Activated CD8-positive, alpha-beta T cell treated with anti-CD3 and anti-CD28 coated beads for 36 hours (primary cell): ENCODE measurements around the gene TFF3. TPM values are rescaled to one million over a fixed set of nuclear protein-coding genes. Genes with fewer than 3 reads are reported as not detected.

ENCODE experiments used
- ATAC-seq: fragments of 200-7000 bp; cut with Tn5 transposase; one replicate; pipeline ENCODE4 v1.10.0; 2021; ENCODE audit warnings: mild to moderate bottlenecking, moderate library complexity
- CTCF ChIA-PET: fragments of 350-600 bp; sonication (Branson Sonifier 250); formaldehyde crosslinking; loops from one replicate; lab custom pipeline; 2021; ENCODE audit warnings: antibody characterized with exemption; lab: Charles Lee
- POLR2A ChIA-PET: fragments of 350-600 bp; sonication (Branson Sonifier 250); formaldehyde crosslinking; loops from one replicate; lab custom pipeline; 2021; ENCODE audit warnings: antibody characterized with exemption; lab: Charles Lee
- DNase-seq: peaks from one replicate; pipeline ENCODE4 v3.0.0-alpha.2; 2020
- H3K27ac Mint-ChIP-seq: one replicate; pipeline ENCODE4 v1.8.0; 2021; ENCODE audit warnings: mild to moderate bottlenecking, mixed read lengths
- H3K27me3 Mint-ChIP-seq: one replicate; pipeline ENCODE4 v1.8.0; 2021; ENCODE audit warnings: mixed read lengths
- H3K36me3 Mint-ChIP-seq: one replicate; pipeline ENCODE4 v1.8.0; 2021; ENCODE audit warnings: low read depth, mixed read lengths
- H3K4me1 Mint-ChIP-seq: one replicate; pipeline ENCODE4 v1.8.0; 2021; ENCODE audit warnings: low read depth, mixed read lengths
- H3K4me3 Mint-ChIP-seq: one replicate; pipeline ENCODE4 v1.8.0; 2021; ENCODE audit warnings: mild to moderate bottlenecking, moderate library complexity, mixed read lengths
- H3K9me3 Mint-ChIP-seq: one replicate; pipeline ENCODE4 v1.8.0; 2021; ENCODE audit warnings: mixed read lengths
- CTCF ChIP-seq: fragments of 200-600 bp; IDR thresholded peaks from one replicate; pipeline ENCODE4 v1.8.0; 2022; ENCODE audit warnings: antibody characterized with exemption, mild to moderate bottlenecking
- intact Hi-C: fragments of 100-400 bp; cut with micrococcal nuclease; formaldehyde crosslinking; loops from one replicate; pipeline ENCODE4 v1.10.0; 2022
- total RNA-seq, 2 experiments: library from RNA; stranded (reverse); gene quantifications; one replicate each; pipeline ENCODE4 v1.2.3, GENCODE V29; 2021

The TFF3 gene
- total RNA-seq, 2 experiments from 2014 or later: not detected

- H3K9me3 Mint-ChIP-seq: no peaks in the 10 kb centered on the region
- no peak overlapping the region for H3K27ac Mint-ChIP-seq
- CTCF ChIA-PET: no interaction called here
- DNase-seq: no peak
- no peak for TF ChIP-seq CTCF
- no peaks in the 10 kb centered on the region for H3K36me3 Mint-ChIP-seq
- POLR2A ChIA-PET: no interaction called here
- no peak overlapping the region for H3K4me3 Mint-ChIP-seq
- intact Hi-C loops: no loop called here
- H3K4me1 Mint-ChIP-seq: peaks cover 2% of the 10 kb centered on the region
- no peaks in the 10 kb centered on the region for H3K27me3 Mint-ChIP-seq
- ATAC-seq: no peak
These were observed 28.8 kb upstream of the TFF3 start for GRCh38 chr21:42343963-42344510.

GRCh38 chr21:42343556-42343955 is 28.3 kb upstream of the TFF3 start:
- no peaks in the 10 kb centered on the region for H3K36me3 Mint-ChIP-seq
- intact Hi-C loops: no loop called here
- H3K27ac Mint-ChIP-seq: no peak overlapping the region
- ATAC-seq (no peak), DNase-seq (no peak)
- H3K4me1 Mint-ChIP-seq: peaks cover 2% of the 10 kb centered on the region
- TF ChIP-seq CTCF: no peak
- no peaks in the 10 kb centered on the region for H3K9me3 Mint-ChIP-seq
- no peak overlapping the region for H3K4me3 Mint-ChIP-seq
- ChIA-PET CTCF (no interaction called here), POLR2A (interaction anchor here (1.0 kb wide), 1 partner anchor 65 kb away, joined by 3 read pairs; no protein-coding TSS in a partner anchor)
- H3K27me3 Mint-ChIP-seq: no peaks in the 10 kb centered on the region

- Mint-ChIP-seq H3K4me1 (peaks cover 7% of the 10 kb centered on the region), H3K9me3 (no peaks in the 10 kb centered on the region), H3K27ac (no peak overlapping the region), H3K27me3 (no peaks in the 10 kb centered on the region), H3K4me3 (no peak overlapping the region), H3K36me3 (no peaks in the 10 kb centered on the region)
- TF ChIP-seq CTCF: no peak
- intact Hi-C loops: no loop called here
- DNase-seq (no peak), ATAC-seq (no peak)
- ChIA-PET POLR2A (interaction anchor here (0.7 to 1.1 kb wide), 3 partner anchors 15 to 65 kb away, joined by 3 read pairs; no protein-coding TSS in a partner anchor), CTCF (no interaction called here)
These were observed 27.9 kb upstream of the TFF3 start for GRCh38 chr21:42343101-42343500.

GRCh38 chr21:42341776-42342542 is 26.8 kb upstream of the TFF3 start:
- DNase-seq: no peak
- ChIA-PET POLR2A (interaction anchor here (1.1 kb wide), 1 partner anchor 18 kb away, joined by 3 read pairs; no protein-coding TSS in a partner anchor), CTCF (interaction anchor here (1.4 kb wide), 1 partner anchor 40 kb away, joined by 5 read pairs; no protein-coding TSS in a partner anchor)
- intact Hi-C loops: no loop called here
- Mint-ChIP-seq H3K27me3 (no peaks in the 10 kb centered on the region), H3K36me3 (no peaks in the 10 kb centered on the region), H3K4me1 (peaks cover 17% of the 10 kb centered on the region), H3K4me3 (no peak overlapping the region), H3K27ac (no peak overlapping the region), H3K9me3 (peaks cover 1% of the 10 kb centered on the region)
- no peak for ATAC-seq
- TF ChIP-seq CTCF: no peak
